Neuronal stem cell (in vitro differentiated cells): ENCODE results near the gene TRAPPC6A. TPM values are rescaled to one million over a fixed set of nuclear protein-coding genes. Genes with fewer than 3 reads are reported as not detected.

Experiments
- DNase-seq: peaks from one replicate; pipeline ENCODE4 v3.0.0-alpha.2; 2013; ENCODE audit warnings: low spot score
- H2AFZ ChIP-seq: one replicate; pipeline ENCODE4 v1.6.1; 2013; ENCODE audit warnings: mild to moderate bottlenecking, low read length, inconsistent platforms
- H2AK5ac ChIP-seq: 2 replicates; pipeline ENCODE4 v1.6.1; 2013; ENCODE audit warnings: low read depth, mild to moderate bottlenecking, inconsistent platforms, low read length, moderate library complexity, mixed read lengths
- H2BK120ac ChIP-seq: 2 replicates; pipeline ENCODE4 v1.6.1; 2013; ENCODE audit warnings: low read depth, mild to moderate bottlenecking, inconsistent platforms, low read length, moderate library complexity, mixed read lengths
- H2BK12ac ChIP-seq: one replicate; pipeline ENCODE4 v1.6.1; 2013; ENCODE audit warnings: low read length, inconsistent platforms
- H2BK15ac ChIP-seq: 2 replicates; pipeline ENCODE4 v1.6.1; 2013; ENCODE audit warnings: mild to moderate bottlenecking, low read length, inconsistent platforms, mixed read lengths
- H2BK5ac ChIP-seq: one replicate; pipeline ENCODE4 v1.6.1; 2013; ENCODE audit warnings: inconsistent platforms, mild to moderate bottlenecking, low read length, moderate library complexity
- H3K14ac ChIP-seq: one replicate; pipeline ENCODE4 v1.6.1; 2013; ENCODE audit warnings: low read length, inconsistent platforms
- H3K18ac ChIP-seq: 2 replicates; pipeline ENCODE4 v1.6.1; 2013; ENCODE audit warnings: low read length, inconsistent platforms
- H3K23ac ChIP-seq: 2 replicates; pipeline ENCODE4 v1.6.1; 2013; ENCODE audit warnings: low read depth, mild to moderate bottlenecking, mixed read lengths, low read length, inconsistent platforms; ENCODE audit not compliant: poor library complexity
- H3K27ac ChIP-seq: replicated peaks from 3 replicates; pipeline ENCODE4 v1.5.1; 2013; ENCODE audit warnings: low read length, inconsistent platforms
- H3K27me3 ChIP-seq, 3 experiments: 2 replicates each; pipeline ENCODE4 v1.6.1; 2013; ENCODE audit warnings: low read length in 3 of 3, mild to moderate bottlenecking in 2 of 3, inconsistent platforms in 1 of 3, low read depth in 1 of 3, mixed read lengths in 1 of 3, moderate library complexity in 1 of 3; ENCODE audit not compliant: control insufficient read depth in 3 of 3, insufficient read depth in 3 of 3
- H3K36me3 ChIP-seq, 2 donors: replicated peaks in 1 of 2; 2 replicates each; pipeline ENCODE4 v1.6.1; 2013; ENCODE audit warnings: low read length in 2 of 2; ENCODE audit not compliant: control insufficient read depth in 2 of 2, insufficient read depth in 2 of 2
- H3K4ac ChIP-seq: 2 replicates; pipeline ENCODE4 v1.6.1; 2013; ENCODE audit warnings: inconsistent platforms, mild to moderate bottlenecking, low read length, moderate library complexity
- H3K4me1 ChIP-seq, 2 donors: 1 replicate in 1 of 2; 2 replicates in 1 of 2; pipeline ENCODE4 v1.6.1; 2013; ENCODE audit warnings: low read length in 2 of 2, low read depth in 1 of 2; ENCODE audit not compliant: control insufficient read depth in 2 of 2, insufficient read depth in 1 of 2
- H3K4me2 ChIP-seq: one replicate; pipeline ENCODE4 v1.6.1; 2013; ENCODE audit warnings: mild to moderate bottlenecking, low read length, inconsistent platforms; ENCODE audit not compliant: insufficient read depth, poor library complexity, severe bottlenecking
- H3K4me3 ChIP-seq, 2 donors: 2 replicates each; pipeline ENCODE4 v1.5.1; 2013; ENCODE audit warnings: low read length in 2 of 2, mild to moderate bottlenecking in 2 of 2, inconsistent platforms in 1 of 2, moderate library complexity in 1 of 2
- H3K79me1 ChIP-seq: one replicate; pipeline ENCODE4 v1.6.1; 2013; ENCODE audit warnings: low read depth, mild to moderate bottlenecking, inconsistent platforms, low read length, moderate library complexity
- H3K9ac ChIP-seq: one replicate; pipeline ENCODE4 v1.6.1; 2013; ENCODE audit warnings: mild to moderate bottlenecking, low read depth, low read length, inconsistent platforms; ENCODE audit not compliant: poor library complexity
- H3K9me3 ChIP-seq, 2 donors: replicated peaks in 1 of 2; 2 replicates each; pipeline versions ENCODE3 to v1.6.1; 2013; ENCODE audit warnings: low read length in 2 of 2, mild to moderate bottlenecking in 2 of 2, inconsistent platforms in 1 of 2, low read depth in 1 of 2, mixed read lengths in 1 of 2, moderate library complexity in 1 of 2; ENCODE audit not compliant: control insufficient read depth in 2 of 2, insufficient read depth in 1 of 2
- H4K8ac ChIP-seq: one replicate; pipeline ENCODE4 v1.6.1; 2013; ENCODE audit warnings: low read depth, mild to moderate bottlenecking, inconsistent platforms, low read length, moderate library complexity
- H4K91ac ChIP-seq: one replicate; pipeline ENCODE4 v1.6.1; 2013; ENCODE audit warnings: low read length, low read depth, mild to moderate bottlenecking, inconsistent platforms; ENCODE audit not compliant: poor library complexity
- WGBS, 2 donors: extraction: QIAGEN DNeasy Blood & Tissue Kit; methylation state at CpG; one replicate each; pipeline ENCODE4 v1.1.7; 2013; ENCODE audit warnings: missing lambda C conversion rate in 2 of 2, mixed read lengths in 1 of 2; ENCODE audit not compliant: insufficient read length in 2 of 2, insufficient replicate concordance in 1 of 2; ENCODE audit errors: extremely low coverage in 2 of 2; 5-methylcytosine and 5-hydroxymethylcytosine counted together
- polyA plus RNA-seq, 2 experiments: library from polyadenylated mRNA; stranded (reverse); fragments of 200-250 nt; gene quantifications; one replicate each; pipeline ENCODE4 v1.2.3, GENCODE V29; 2013

Gene TRAPPC6A, protein sequence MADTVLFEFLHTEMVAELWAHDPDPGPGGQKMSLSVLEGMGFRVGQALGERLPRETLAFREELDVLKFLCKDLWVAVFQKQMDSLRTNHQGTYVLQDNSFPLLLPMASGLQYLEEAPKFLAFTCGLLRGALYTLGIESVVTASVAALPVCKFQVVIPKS
- 50.4 TPM for polyA plus RNA-seq (2013, experiment 1 of 2)
- polyA plus RNA-seq (2013, experiment 2 of 2) = 51.0 TPM

DNA sequence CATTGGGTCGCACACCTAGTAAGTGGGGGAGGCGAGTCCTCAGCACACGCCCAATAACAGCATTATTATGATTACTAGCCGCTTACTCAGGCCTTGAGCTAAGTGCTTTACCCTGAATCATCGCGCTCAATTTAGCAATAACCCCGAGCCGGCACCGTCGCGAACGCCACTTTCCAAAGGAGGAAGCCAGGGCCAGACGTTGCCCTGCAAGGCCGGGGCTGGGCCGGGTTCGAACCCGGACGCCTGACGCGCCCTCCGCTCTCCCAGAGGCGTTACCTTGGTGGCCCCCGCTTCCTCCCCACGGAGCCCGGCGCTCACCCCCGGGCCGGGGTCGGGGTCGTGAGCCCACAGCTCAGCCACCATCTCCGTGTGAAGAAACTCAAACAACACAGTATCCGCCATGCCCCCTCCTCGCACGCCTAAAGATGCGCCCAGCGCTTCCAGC, at the start of gene TRAPPC6A:
TRAPPC6A (minus strand) TSS at position 421 of the 445 bp plus-strand sequence; CDS start at position 402, 19 bp downstream.
- no peak for DNase-seq
- WGBS, 2 donors = no CpG with 5 or more reads among the region's 36 CpGs

DNA sequence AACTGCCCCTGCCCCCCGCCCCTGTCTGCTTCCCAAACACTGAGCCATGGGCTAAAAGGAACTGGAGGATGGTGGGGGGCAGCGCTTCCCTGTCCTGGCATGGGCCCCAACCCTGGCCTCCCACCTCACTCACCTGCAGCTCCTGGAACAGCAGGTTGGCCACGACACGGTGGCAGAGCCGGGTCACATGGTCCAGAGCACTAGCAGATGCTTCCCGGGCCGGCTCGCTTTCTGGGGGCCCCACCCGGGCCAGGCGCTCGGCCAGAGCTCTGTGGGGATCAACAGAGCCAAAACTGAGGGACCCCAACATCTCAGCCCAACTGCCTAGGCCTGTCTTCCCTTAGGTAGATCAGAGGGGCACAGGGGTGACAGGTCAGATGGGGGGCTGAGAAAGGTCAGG, 46.6 kb upstream of the TRAPPC6A start:
- no peak overlapping the region for H3K4ac ChIP-seq
- no peak overlapping the region for H4K8ac ChIP-seq
- H3K4me1 ChIP-seq = no peaks in the 10 kb centered on the region
- H3K9ac ChIP-seq = no peak overlapping the region
- H3K14ac ChIP-seq = no peak overlapping the region
- peaks cover 0 to 4% (median 0%) of the 10 kb centered on the region in 3 experiments for H3K27me3 ChIP-seq
- no peaks in the 10 kb centered on the region for H3K36me3 ChIP-seq
- H3K4me2 ChIP-seq = no peak overlapping the region
- H3K79me1 ChIP-seq = no peaks in the 10 kb centered on the region
- no peaks in the 10 kb centered on the region for H3K9me3 ChIP-seq
- no peak for DNase-seq
- H2AK5ac ChIP-seq = peak overlapping the region; percentile 7
- no peak overlapping the region for H3K23ac ChIP-seq
- H2BK120ac ChIP-seq = no peak overlapping the region
- no peak overlapping the region for H2BK12ac ChIP-seq
- no peak overlapping the region for H3K4me3 ChIP-seq
- no peak overlapping the region for H3K27ac ChIP-seq
- no CpG with 5 or more reads among the region's 11 CpGs for WGBS, 2 donors
- no peak overlapping the region for H3K18ac ChIP-seq
- H2AFZ ChIP-seq = no peak overlapping the region
- H2BK5ac ChIP-seq = no peak overlapping the region
- H2BK15ac ChIP-seq = no peak overlapping the region
- H4K91ac ChIP-seq = no peak overlapping the region

More for the DNA sequence above, at the start of gene TRAPPC6A:
- H4K8ac ChIP-seq = no peak within 1 kb of the TSS
- H4K91ac ChIP-seq = no peak within 1 kb of the TSS
- peaks cover 0 to 5% of the 10 kb centered on the region in 2 donors for H3K36me3 ChIP-seq
- H2BK5ac ChIP-seq = no peak within 1 kb of the TSS
- H2BK15ac ChIP-seq = no peak within 1 kb of the TSS
- no peaks in the 10 kb centered on the region for H3K27me3 ChIP-seq
- no peak within 1 kb of the TSS for H3K4ac ChIP-seq
- H3K14ac ChIP-seq = peak within 1 kb of the TSS; percentile 61
- peak within 1 kb of the TSS; percentile 82 for H3K4me2 ChIP-seq
- H3K4me3 ChIP-seq = peak within 1 kb of the TSS; percentile 91 to 97
- H3K4me1 ChIP-seq = peaks cover 2 to 6% of the 10 kb centered on the region in 2 donors
- peak within 1 kb of the TSS; percentile 79 for H3K9ac ChIP-seq
- peak within 1 kb of the TSS; percentile 55 for H2BK120ac ChIP-seq
- H2BK12ac ChIP-seq = no peak within 1 kb of the TSS
- no peaks in the 10 kb centered on the region for H3K9me3 ChIP-seq
- peak within 1 kb of the TSS; percentile 87 for H3K23ac ChIP-seq
- H3K27ac ChIP-seq = no peak within 1 kb of the TSS
- H3K79me1 ChIP-seq = peaks cover 1% of the 10 kb centered on the region
- H3K18ac ChIP-seq = peak within 1 kb of the TSS; percentile 89
- H2AK5ac ChIP-seq = no peak within 1 kb of the TSS
- H2AFZ ChIP-seq = peak within 1 kb of the TSS; percentile 94

DNA sequence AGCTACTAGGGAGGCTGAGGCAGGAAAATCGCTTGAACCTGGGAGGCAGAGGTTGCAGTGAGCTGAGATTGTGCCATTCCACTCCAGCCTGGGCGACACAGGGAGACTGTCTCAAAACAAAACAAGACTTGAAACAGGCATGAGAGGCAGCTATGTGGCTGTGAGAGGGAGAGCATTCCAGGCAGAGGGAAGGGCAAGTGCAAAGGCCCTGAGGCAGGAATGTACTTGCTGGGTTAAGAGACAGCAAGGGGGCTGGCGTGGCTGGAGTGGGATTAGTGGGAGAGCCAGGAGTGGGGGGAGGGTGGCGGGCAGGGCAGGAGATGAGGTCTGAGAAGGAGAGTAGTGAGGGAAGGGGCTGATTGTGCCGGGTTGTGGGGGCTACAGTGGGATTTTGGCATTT, 45.8 kb upstream of the TRAPPC6A start:
- Histone ChIP-seq H3K4me3 (no peak overlapping the region), H2AK5ac (no peak overlapping the region), H3K36me3 (no peaks in the 10 kb centered on the region), H3K4me2 (no peak overlapping the region), H2BK5ac (no peak overlapping the region), H3K18ac (no peak overlapping the region), H3K27ac (no peak overlapping the region), H3K4ac (no peak overlapping the region), H3K27me3 (peaks cover 0 to 9% (median 0%) of the 10 kb centered on the region in 3 experiments), H4K91ac (no peak overlapping the region), H4K8ac (no peak overlapping the region), H2AFZ (no peak overlapping the region), H3K9me3 (no peaks in the 10 kb centered on the region), H3K14ac (no peak overlapping the region), H2BK12ac (no peak overlapping the region), H3K4me1 (no peaks in the 10 kb centered on the region), H3K79me1 (no peaks in the 10 kb centered on the region), H2BK15ac (no peak overlapping the region), H2BK120ac (no peak overlapping the region), H3K9ac (no peak overlapping the region), H3K23ac (no peak overlapping the region)
- no CpG with 5 or more reads among the region's 5 CpGs for WGBS, 2 donors
- DNase-seq = no peak

DNA sequence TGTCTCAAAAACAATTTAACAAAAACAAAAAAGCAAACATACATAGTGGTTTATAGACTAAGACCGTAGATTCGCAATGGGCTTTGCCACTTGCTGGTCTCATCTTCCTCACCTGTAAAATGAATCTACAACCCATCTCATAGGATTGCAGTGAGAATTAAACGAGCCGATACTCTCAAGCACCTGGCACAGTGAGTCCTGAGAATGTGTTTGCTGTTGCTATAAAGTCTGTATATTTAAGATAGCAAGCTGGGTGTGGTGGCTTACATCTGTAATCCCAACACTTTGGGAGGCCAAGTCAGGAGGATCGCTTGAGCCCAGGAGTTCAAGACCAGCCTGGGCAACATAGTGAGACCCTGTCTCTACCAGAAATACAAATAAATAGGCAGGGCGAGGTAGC, 44.7 kb upstream of the TRAPPC6A start:
- no peak overlapping the region for H3K4ac ChIP-seq
- no peak overlapping the region for H3K4me3 ChIP-seq
- H3K4me2 ChIP-seq = no peak overlapping the region
- H2BK5ac ChIP-seq = no peak overlapping the region
- no peak overlapping the region for H2BK120ac ChIP-seq
- H2AFZ ChIP-seq = no peak overlapping the region
- no peak overlapping the region for H4K91ac ChIP-seq
- H3K18ac ChIP-seq = no peak overlapping the region
- H2BK12ac ChIP-seq = no peak overlapping the region
- H2BK15ac ChIP-seq = no peak overlapping the region
- no peak overlapping the region for H4K8ac ChIP-seq
- no peaks in the 10 kb centered on the region for H3K79me1 ChIP-seq
- H2AK5ac ChIP-seq = no peak overlapping the region
- H3K36me3 ChIP-seq = no peaks in the 10 kb centered on the region
- WGBS, 2 donors = no CpG with 5 or more reads among the region's 6 CpGs
- H3K23ac ChIP-seq = no peak overlapping the region
- no peak overlapping the region for H3K9ac ChIP-seq
- no peak overlapping the region for H3K27ac ChIP-seq
- H3K4me1 ChIP-seq = no peaks in the 10 kb centered on the region
- no peak for DNase-seq
- no peaks in the 10 kb centered on the region for H3K9me3 ChIP-seq
- no peak overlapping the region for H3K14ac ChIP-seq
- peaks cover 2 to 20% (median 7%) of the 10 kb centered on the region in 3 experiments for H3K27me3 ChIP-seq
